Ishikawa (cell line): ENCODE data around the gene TOMM40L.

Experiments used
- CEBPB ChIP-seq: IDR thresholded peaks from 2 replicates; pipeline ENCODE4 v1.6.1; 2012
- CREB1 ChIP-seq: IDR thresholded peaks from 2 replicates; pipeline ENCODE4 v1.6.1; 2012; ENCODE audit warnings: low read depth
- EGR1 ChIP-seq: IDR thresholded peaks from 2 replicates; pipeline ENCODE4 v1.6.1; 2012
- EP300 ChIP-seq: IDR thresholded peaks from 2 replicates; pipeline ENCODE4 v1.6.1; 2012; ENCODE audit warnings: borderline replicate concordance
- FOXM1 ChIP-seq: IDR thresholded peaks from 2 replicates; pipeline ENCODE4 v1.6.1; 2012; ENCODE audit warnings: low read depth, borderline replicate concordance
- TAF1 ChIP-seq: IDR thresholded peaks from 2 replicates; pipeline ENCODE4 v1.6.1; 2012; ENCODE audit warnings: low read depth, mild to moderate bottlenecking
- TCF12 ChIP-seq: IDR thresholded peaks from 2 replicates; pipeline ENCODE4 v1.6.1; 2012; ENCODE audit warnings: low read depth
- TF ChIP-seq, protein P1 (sequence below): IDR thresholded peaks from 2 replicates; pipeline ENCODE4 v1.6.1; 2012; ENCODE audit warnings: low read depth, mild to moderate bottlenecking
- TF ChIP-seq, protein P2 (sequence below): IDR thresholded peaks from 2 replicates; pipeline ENCODE4 v1.6.1; 2012

DNA sequence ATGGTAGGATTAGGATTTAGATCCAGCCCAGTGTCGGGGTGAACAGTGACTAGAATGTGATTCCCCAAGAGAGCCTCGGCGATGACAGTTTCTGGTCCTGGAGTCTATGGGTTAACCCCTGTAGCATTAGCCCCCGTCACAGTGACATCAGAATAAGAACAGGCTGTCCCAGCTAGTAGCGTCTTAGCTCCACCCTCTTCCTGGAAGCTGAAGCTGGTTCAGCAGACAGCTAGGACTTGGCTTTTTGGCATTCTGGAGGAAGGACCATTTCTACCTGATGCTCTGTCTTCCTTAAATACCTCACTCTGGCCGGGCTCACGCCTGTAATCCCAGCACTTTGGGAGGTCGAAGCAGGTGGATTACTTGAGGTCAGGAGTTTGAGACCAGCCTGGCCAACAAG is 18.7 kb upstream of the TOMM40L start:
- TF ChIP-seq CEBPB (no peak), CREB1 (no peak), TCF12 (no peak), EP300 (no peak), TAF1 (no peak), EGR1 (no peak), FOXM1 (no peak)
- TF ChIP-seq, protein P1, sequence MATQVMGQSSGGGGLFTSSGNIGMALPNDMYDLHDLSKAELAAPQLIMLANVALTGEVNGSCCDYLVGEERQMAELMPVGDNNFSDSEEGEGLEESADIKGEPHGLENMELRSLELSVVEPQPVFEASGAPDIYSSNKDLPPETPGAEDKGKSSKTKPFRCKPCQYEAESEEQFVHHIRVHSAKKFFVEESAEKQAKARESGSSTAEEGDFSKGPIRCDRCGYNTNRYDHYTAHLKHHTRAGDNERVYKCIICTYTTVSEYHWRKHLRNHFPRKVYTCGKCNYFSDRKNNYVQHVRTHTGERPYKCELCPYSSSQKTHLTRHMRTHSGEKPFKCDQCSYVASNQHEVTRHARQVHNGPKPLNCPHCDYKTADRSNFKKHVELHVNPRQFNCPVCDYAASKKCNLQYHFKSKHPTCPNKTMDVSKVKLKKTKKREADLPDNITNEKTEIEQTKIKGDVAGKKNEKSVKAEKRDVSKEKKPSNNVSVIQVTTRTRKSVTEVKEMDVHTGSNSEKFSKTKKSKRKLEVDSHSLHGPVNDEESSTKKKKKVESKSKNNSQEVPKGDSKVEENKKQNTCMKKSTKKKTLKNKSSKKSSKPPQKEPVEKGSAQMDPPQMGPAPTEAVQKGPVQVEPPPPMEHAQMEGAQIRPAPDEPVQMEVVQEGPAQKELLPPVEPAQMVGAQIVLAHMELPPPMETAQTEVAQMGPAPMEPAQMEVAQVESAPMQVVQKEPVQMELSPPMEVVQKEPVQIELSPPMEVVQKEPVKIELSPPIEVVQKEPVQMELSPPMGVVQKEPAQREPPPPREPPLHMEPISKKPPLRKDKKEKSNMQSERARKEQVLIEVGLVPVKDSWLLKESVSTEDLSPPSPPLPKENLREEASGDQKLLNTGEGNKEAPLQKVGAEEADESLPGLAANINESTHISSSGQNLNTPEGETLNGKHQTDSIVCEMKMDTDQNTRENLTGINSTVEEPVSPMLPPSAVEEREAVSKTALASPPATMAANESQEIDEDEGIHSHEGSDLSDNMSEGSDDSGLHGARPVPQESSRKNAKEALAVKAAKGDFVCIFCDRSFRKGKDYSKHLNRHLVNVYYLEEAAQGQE, result no peak
- TF ChIP-seq, protein P2, sequence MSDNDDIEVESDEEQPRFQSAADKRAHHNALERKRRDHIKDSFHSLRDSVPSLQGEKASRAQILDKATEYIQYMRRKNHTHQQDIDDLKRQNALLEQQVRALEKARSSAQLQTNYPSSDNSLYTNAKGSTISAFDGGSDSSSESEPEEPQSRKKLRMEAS, result no peak
